PC-3 (cell line): Measurements from ENCODE around the gene CHST2. TPM values are rescaled to one million over a fixed set of nuclear protein-coding genes. Genes with fewer than 3 reads are reported as not detected.

ENCODE experiments used
- ATAC-seq: fragments of 200-7000 bp; cut with Tn5 transposase; 2 replicates; pipeline ENCODE4 v1.9.1; 2020; ENCODE audit warnings: mild to moderate bottlenecking, moderate library complexity
- BruUV-seq: library from RNA; stranded (reverse); fragments of 400-500 nt; replicated peaks from 2 replicates; lab custom pipeline; 2021; lab: Mats Ljungman, UMichigan
- CTCF ChIA-PET: fragments of 300-600 bp; sonication (Branson Sonifier 250); formaldehyde crosslinking; loops from one replicate; lab custom pipeline; 2022; ENCODE audit warnings: antibody characterized with exemption; lab: Charles Lee
- POLR2A ChIA-PET: fragments of 300-600 bp; sonication (Branson Sonifier 250); formaldehyde crosslinking; loops from one replicate; lab custom pipeline; 2022; ENCODE audit warnings: antibody characterized with exemption; ENCODE audit not compliant: unreplicated experiment; lab: Charles Lee
- DNase-seq: peaks from one replicate; pipeline ENCODE4 v3.0.0-alpha.2; 2015
- H2AFZ ChIP-seq: fragments of 300-600 bp; sonication (generic); 2 replicates; pipeline ENCODE4 v1.6.0; 2016; ENCODE audit warnings: antibody characterized with exemption, low read length
- H3F3A ChIP-seq: fragments of 300-600 bp; sonication (generic); one replicate; pipeline ENCODE4 v1.6.0; 2017; ENCODE audit warnings: antibody characterized with exemption, low read length, control low read depth, mild to moderate bottlenecking; ENCODE audit not compliant: unreplicated experiment
- H3K27ac ChIP-seq: fragments of 300-600 bp; sonication (generic); 2 replicates; pipeline ENCODE4 v1.5.1; 2016; ENCODE audit warnings: mild to moderate bottlenecking, low read length
- H3K27me3 ChIP-seq: fragments of 300-600 bp; sonication (generic); 2 replicates; pipeline ENCODE4 v1.6.1; 2016; ENCODE audit warnings: low read length, mixed read lengths
- H3K36me3 ChIP-seq: fragments of 300-600 bp; sonication (generic); 2 replicates; pipeline ENCODE4 v1.6.1; 2016; ENCODE audit warnings: low read depth, mixed run types, low read length, mixed read lengths
- H3K4me1 ChIP-seq: fragments of 300-600 bp; sonication (generic); 2 replicates; pipeline ENCODE4 v1.5.1; 2016; ENCODE audit warnings: low read length; ENCODE audit not compliant: insufficient read depth
- H3K4me2 ChIP-seq: fragments of 300-600 bp; sonication (generic); 2 replicates; pipeline ENCODE4 v1.6.0; 2016; ENCODE audit warnings: low read length
- H3K4me3 ChIP-seq: fragments of 300-600 bp; sonication (generic); 2 replicates; pipeline ENCODE4 v1.5.1; 2016; ENCODE audit warnings: mild to moderate bottlenecking, low read length, mixed read lengths
- H3K79me2 ChIP-seq: fragments of 300-600 bp; sonication (generic); 2 replicates; pipeline ENCODE4 v1.6.1; 2017; ENCODE audit warnings: low read length, mixed read lengths
- H3K9ac ChIP-seq: fragments of 300-600 bp; sonication (generic); 2 replicates; pipeline ENCODE4 v1.6.0; 2016; ENCODE audit warnings: mild to moderate bottlenecking, low read length
- H3K9me2 ChIP-seq: fragments of 300-600 bp; sonication (generic); replicated peaks from 2 replicates; pipeline ENCODE4 v1.6.1; 2016; ENCODE audit warnings: mixed run types, low read length, mixed read lengths
- H3K9me3 ChIP-seq: fragments of 300-600 bp; sonication (generic); 2 replicates; pipeline ENCODE4 v1.6.1; 2016; ENCODE audit warnings: low read length, mixed read lengths
- H4K20me1 ChIP-seq: fragments of 300-600 bp; sonication (generic); 2 replicates; pipeline ENCODE4 v1.6.1; 2016; ENCODE audit warnings: low read length, mixed read lengths
- EZH2 ChIP-seq: fragments of 300-600 bp; sonication (generic); IDR thresholded peaks from one replicate; pipeline ENCODE4 v1.6.1; 2017; ENCODE audit warnings: antibody characterized with exemption, mild to moderate bottlenecking, low read length; ENCODE audit not compliant: unreplicated experiment
- EZH2phosphoT487 ChIP-seq: fragments of 300-600 bp; sonication (generic); IDR thresholded peaks from 2 replicates; pipeline ENCODE4 v1.6.1; 2018; ENCODE audit warnings: mild to moderate bottlenecking, antibody characterized with exemption, low read length, borderline replicate concordance
- intact Hi-C: fragments of 100-400 bp; cut with micrococcal nuclease; formaldehyde crosslinking; loops from 2 replicates; pipeline ENCODE4 v1.9.0; 2023
- total RNA-seq: library from RNA; depleted of rRNA; stranded (reverse); fragments of >200 nt; gene quantifications from 2 replicates; pipeline ENCODE4 v1.2.3, GENCODE V29; 2014
- TF ChIP-seq, protein P1 (sequence below): fragments of 300-600 bp; sonication (generic); conservative IDR thresholded peaks from 2 replicates; pipeline ENCODE4 v1.5.1; 2017; ENCODE audit warnings: antibody characterized with exemption, low read depth, mild to moderate bottlenecking, low read length

The CHST2 gene
- total RNA-seq, 1 experiment from 2014 or later: 6.7 TPM

- no peak overlapping the region for H2AFZ ChIP-seq
- H3K27me3 ChIP-seq: no peaks in the 10 kb centered on the region
- ChIA-PET CTCF (no interaction called here), POLR2A (no interaction called here)
- no peaks in the 10 kb centered on the region for H3F3A ChIP-seq
- H3K9ac ChIP-seq: no peak overlapping the region
- no peaks in the 10 kb centered on the region for H3K79me2 ChIP-seq
- H3K36me3 ChIP-seq: no peaks in the 10 kb centered on the region
- H3K9me2 ChIP-seq: no peaks in the 10 kb centered on the region
- intact Hi-C loops: loop anchor here (5.0 to 10.0 kb wide), 4 partner anchors 160 to 642 kb away; no protein-coding TSS in a partner anchor
- no peak for ATAC-seq
- no peaks in the 10 kb centered on the region for H3K9me3 ChIP-seq
- DNase-seq: no peak
- BruUV-seq: TSS peak; percentile 20
- no peak overlapping the region for H3K4me2 ChIP-seq
- H4K20me1 ChIP-seq: no peaks in the 10 kb centered on the region
- H3K4me1 ChIP-seq: peaks cover 11% of the 10 kb centered on the region
- no peak for TF ChIP-seq EZH2phosphoT487
- TF ChIP-seq, protein P1, sequence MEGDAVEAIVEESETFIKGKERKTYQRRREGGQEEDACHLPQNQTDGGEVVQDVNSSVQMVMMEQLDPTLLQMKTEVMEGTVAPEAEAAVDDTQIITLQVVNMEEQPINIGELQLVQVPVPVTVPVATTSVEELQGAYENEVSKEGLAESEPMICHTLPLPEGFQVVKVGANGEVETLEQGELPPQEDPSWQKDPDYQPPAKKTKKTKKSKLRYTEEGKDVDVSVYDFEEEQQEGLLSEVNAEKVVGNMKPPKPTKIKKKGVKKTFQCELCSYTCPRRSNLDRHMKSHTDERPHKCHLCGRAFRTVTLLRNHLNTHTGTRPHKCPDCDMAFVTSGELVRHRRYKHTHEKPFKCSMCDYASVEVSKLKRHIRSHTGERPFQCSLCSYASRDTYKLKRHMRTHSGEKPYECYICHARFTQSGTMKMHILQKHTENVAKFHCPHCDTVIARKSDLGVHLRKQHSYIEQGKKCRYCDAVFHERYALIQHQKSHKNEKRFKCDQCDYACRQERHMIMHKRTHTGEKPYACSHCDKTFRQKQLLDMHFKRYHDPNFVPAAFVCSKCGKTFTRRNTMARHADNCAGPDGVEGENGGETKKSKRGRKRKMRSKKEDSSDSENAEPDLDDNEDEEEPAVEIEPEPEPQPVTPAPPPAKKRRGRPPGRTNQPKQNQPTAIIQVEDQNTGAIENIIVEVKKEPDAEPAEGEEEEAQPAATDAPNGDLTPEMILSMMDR: no peak
- no peak for TF ChIP-seq EZH2
- H3K27ac ChIP-seq: no peak overlapping the region
- H3K4me3 ChIP-seq: no peak overlapping the region
Observed at GRCh38 chr3:143122608-143123352, 3.2 kb downstream of the CHST2 start.

GRCh38 chr3:143123353-143123984 is 3.9 kb downstream of the CHST2 start:
- intact Hi-C loops: loop anchor here (5.0 to 10.0 kb wide), 4 partner anchors 159 to 641 kb away; no protein-coding TSS in a partner anchor
- H4K20me1 ChIP-seq: no peaks in the 10 kb centered on the region

More at GRCh38 chr3:143123353-143123984, 3.9 kb downstream of the CHST2 start:
- CTCF ChIA-PET: no interaction called here
- no peak overlapping the region for H3K4me3 ChIP-seq
- no peaks in the 10 kb centered on the region for H3K9me3 ChIP-seq
- no peaks in the 10 kb centered on the region for H3K36me3 ChIP-seq
- H3K79me2 ChIP-seq: no peaks in the 10 kb centered on the region
- DNase-seq: no peak
- no peak overlapping the region for H3K4me2 ChIP-seq
- no peaks in the 10 kb centered on the region for H3K9me2 ChIP-seq
- no peak for ATAC-seq
- no peak overlapping the region for H2AFZ ChIP-seq
- no peak overlapping the region for H3K27ac ChIP-seq
- H3K9ac ChIP-seq: no peak overlapping the region
- no peaks in the 10 kb centered on the region for H3F3A ChIP-seq
- H3K27me3 ChIP-seq: no peaks in the 10 kb centered on the region
- TF ChIP-seq EZH2phosphoT487 (no peak), EZH2 (no peak)
- TF ChIP-seq, protein P1: no peak
- POLR2A ChIA-PET: no interaction called here
- H3K4me1 ChIP-seq: peaks cover 11% of the 10 kb centered on the region
- no TSS peak for BruUV-seq
